Parathyroid adenoma (tissue), 2 donors: ENCODE results near the gene PDS5B.
A peak's percentile ranks its signal among the peaks of the same experiment; 100 is the strongest.
"Not testable (repeated sequence)": the region's sequence is repeated elsewhere in the genome, so short reads cannot be mapped to it uniquely, and the experiment has no call there.

ENCODE experiments used
- H2AFZ ChIP-seq: fragments of 300-600 bp; sonication (generic); one replicate; pipeline ENCODE4 v1.7.0; 2017; ENCODE audit warnings: antibody characterized with exemption, mild to moderate bottlenecking
- H3K27ac ChIP-seq: fragments of 300-600 bp; sonication (generic); one replicate; pipeline ENCODE4 v1.7.0; 2017
- H3K27me3 ChIP-seq: fragments of 300-600 bp; sonication (generic); one replicate; pipeline ENCODE4 v1.7.0; 2017; ENCODE audit warnings: low read length; ENCODE audit not compliant: control insufficient read depth, insufficient read depth
- H3K36me3 ChIP-seq: fragments of 300-600 bp; sonication (generic); one replicate; pipeline ENCODE4 v1.7.0; 2017; ENCODE audit warnings: low read length; ENCODE audit not compliant: control insufficient read depth, insufficient read depth
- H3K4me1 ChIP-seq: fragments of 300-600 bp; sonication (generic); one replicate; pipeline ENCODE4 v1.7.0; 2017; ENCODE audit warnings: control low read depth
- H3K4me2 ChIP-seq: fragments of 300-600 bp; sonication (generic); one replicate; pipeline ENCODE4 v1.7.0; 2017; ENCODE audit warnings: low read length
- H3K4me3 ChIP-seq: fragments of 300-600 bp; sonication (generic); one replicate; pipeline ENCODE4 v1.7.0; 2017; ENCODE audit warnings: low read depth, low read length
- H3K79me2 ChIP-seq: fragments of 300-600 bp; sonication (generic); one replicate; pipeline ENCODE4 v1.7.0; 2017; ENCODE audit warnings: control low read depth
- H3K9ac ChIP-seq: fragments of 300-600 bp; sonication (generic); one replicate; pipeline ENCODE4 v1.7.0; 2017; ENCODE audit warnings: mild to moderate bottlenecking
- H3K9me3 ChIP-seq: fragments of 300-600 bp; sonication (generic); one replicate; pipeline ENCODE4 v1.7.0; 2017; ENCODE audit warnings: low read length; ENCODE audit not compliant: control insufficient read depth
- CTCF ChIP-seq: fragments of 300-600 bp; sonication (generic); IDR thresholded peaks from one replicate; pipeline ENCODE4 v1.7.0; 2017; ENCODE audit warnings: antibody characterized with exemption, mild to moderate bottlenecking
- donor health status: primary hyperparathyroidism.

The PDS5B gene

DNA sequence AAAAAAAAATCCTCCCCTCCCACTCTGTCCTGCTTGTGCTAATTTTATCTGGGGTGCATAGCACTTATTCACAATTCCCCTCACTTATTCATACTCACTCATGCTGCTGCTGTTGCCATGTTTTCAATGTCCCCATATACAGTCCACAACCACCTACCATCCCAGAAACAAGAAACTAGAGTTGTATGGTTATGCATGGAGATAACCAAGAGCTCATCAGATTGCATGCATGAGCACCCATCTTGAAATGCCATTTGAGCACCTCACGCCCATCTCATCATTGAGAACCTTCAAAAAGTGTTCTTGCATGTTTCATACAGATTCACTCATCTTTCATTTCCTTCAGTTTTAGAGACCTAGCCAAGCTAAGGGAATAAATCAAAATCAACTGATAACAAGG is 32.5 kb upstream of the PDS5B start:
- Histone ChIP-seq H3K36me3 (no peaks in the 10 kb centered on the region), H3K4me2 (no peak overlapping the region), H3K9ac (no peak overlapping the region), H3K4me1 (no peaks in the 10 kb centered on the region), H3K27me3 (no peaks in the 10 kb centered on the region), H2AFZ (no peak overlapping the region), H3K27ac (no peak overlapping the region), H3K79me2 (no peaks in the 10 kb centered on the region), H3K9me3 (no peaks in the 10 kb centered on the region), H3K4me3 (no peak overlapping the region)
- no peak for TF ChIP-seq CTCF

DNA sequence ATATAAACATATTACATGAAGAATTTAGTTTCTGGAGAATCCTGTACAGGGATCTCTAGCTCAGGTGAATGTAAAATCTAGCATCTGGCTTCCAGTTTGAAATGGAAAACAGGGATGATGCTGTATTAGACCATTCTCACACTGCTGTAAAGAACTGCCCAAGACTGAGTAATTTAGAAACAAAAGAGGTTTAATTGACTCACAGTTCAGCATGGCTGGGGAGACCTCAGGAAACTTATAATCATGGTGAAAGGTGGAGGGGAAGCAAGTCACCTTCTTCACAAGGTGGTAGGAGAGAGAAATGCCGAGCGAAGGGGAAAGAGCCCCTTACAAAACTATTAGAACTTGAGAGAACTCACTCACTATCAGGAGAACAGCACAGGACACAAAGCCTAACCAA is 30.6 kb upstream of the PDS5B start:
- Histone ChIP-seq H3K4me2 (no peak overlapping the region), H3K9me3 (no peaks in the 10 kb centered on the region), H3K36me3 (no peaks in the 10 kb centered on the region), H3K9ac (no peak overlapping the region), H2AFZ (no peak overlapping the region), H3K27ac (no peak overlapping the region), H3K79me2 (no peaks in the 10 kb centered on the region), H3K27me3 (no peaks in the 10 kb centered on the region), H3K4me1 (no peaks in the 10 kb centered on the region), H3K4me3 (no peak overlapping the region)
- no peak for TF ChIP-seq CTCF

DNA sequence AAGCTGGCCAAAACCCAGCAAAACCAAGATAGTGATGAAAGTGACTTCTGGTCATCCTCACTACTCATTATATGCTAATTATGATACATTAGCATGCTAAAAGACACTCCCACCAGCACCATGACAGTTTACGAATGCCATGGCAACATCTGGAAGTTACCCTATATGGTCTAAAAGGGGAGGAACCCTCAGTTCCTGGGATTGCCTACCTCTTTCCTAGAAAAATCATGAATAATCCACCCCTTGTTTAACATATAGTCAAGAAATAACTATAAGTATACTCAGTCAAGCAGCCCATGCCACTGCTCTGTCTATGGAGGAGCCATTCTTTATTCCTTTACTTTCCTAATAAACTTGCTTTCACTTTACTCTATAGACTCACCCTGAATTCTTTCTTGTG is 25.4 kb upstream of the PDS5B start:
- not testable (repeated sequence) for H3K4me1 ChIP-seq, H3K4me3 ChIP-seq, H3K27me3 ChIP-seq, H3K4me2 ChIP-seq, H3K79me2 ChIP-seq, H3K9me3 ChIP-seq, H3K36me3 ChIP-seq, H3K27ac ChIP-seq, H2AFZ ChIP-seq, H3K9ac ChIP-seq

DNA sequence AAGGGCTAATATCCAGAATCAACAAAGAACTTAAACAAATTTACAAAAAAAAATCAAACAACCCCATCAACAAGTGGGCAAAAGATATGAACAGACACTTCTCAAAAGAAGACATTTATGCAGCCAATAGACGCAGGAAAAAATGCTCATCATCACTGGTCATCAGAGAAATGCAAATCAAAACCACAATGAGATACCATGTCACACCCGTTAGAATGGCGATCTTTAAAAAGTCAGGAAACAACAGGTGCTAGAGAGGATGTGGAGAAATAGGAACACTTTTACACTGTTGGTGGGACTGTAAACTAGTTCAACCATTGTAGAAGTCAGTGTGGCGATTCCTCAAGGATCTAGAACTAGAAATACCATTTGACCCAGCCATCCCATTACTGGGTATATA is 10.6 kb upstream of the PDS5B start:
- H3K4me3 ChIP-seq, H3K9me3 ChIP-seq, H3K27ac ChIP-seq, H2AFZ ChIP-seq, H3K9ac ChIP-seq, H3K36me3 ChIP-seq, H3K79me2 ChIP-seq, H3K27me3 ChIP-seq, H3K4me2 ChIP-seq, H3K4me1 ChIP-seq: not testable (repeated sequence)

- Histone ChIP-seq H3K9me3 (no peaks in the 10 kb centered on the region), H3K9ac (no peak overlapping the region), H3K27me3 (no peaks in the 10 kb centered on the region), H3K27ac (no peak overlapping the region), H2AFZ (no peak overlapping the region), H3K79me2 (no peaks in the 10 kb centered on the region), H3K4me1 (no peaks in the 10 kb centered on the region), H3K4me3 (no peak overlapping the region), H3K4me2 (no peak overlapping the region), H3K36me3 (no peaks in the 10 kb centered on the region)
- TF ChIP-seq CTCF, result no peak
Observed at GRCh38 chr13:32577032-32577431, 9.2 kb upstream of the PDS5B start.

DNA sequence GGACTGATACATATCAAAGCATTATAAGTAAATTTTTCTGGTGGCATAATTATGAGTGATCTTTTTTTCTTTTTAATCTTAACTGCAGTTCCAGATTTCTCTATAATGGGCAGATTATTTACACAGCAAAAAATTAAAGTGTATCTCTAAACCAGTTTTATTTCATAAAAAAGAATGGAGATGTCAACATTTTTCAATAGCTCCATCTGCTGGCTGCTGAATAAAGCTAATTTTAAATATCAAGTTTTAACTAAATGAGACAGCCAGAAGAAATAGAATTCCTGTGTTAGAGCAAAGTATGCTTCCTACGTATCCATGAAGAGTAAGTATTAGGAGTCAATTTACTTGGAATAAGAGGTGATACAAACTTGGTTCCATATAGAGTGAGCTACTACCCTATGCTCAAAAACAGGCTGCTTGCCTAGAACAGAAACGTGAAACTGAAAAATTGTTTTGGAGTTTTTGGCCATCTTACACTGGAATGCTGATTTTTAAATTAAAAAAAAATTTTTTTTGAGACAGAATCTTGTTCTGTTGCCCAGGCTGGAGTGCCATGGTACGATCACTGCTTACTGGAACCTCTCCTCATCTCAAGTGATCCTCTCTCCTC is 5.0 kb upstream of the PDS5B start:
- Histone ChIP-seq H3K27me3 (no peaks in the 10 kb centered on the region), H3K4me2 (no peak overlapping the region), H3K27ac (no peak overlapping the region), H3K36me3 (no peaks in the 10 kb centered on the region), H3K4me1 (no peaks in the 10 kb centered on the region), H3K4me3 (no peak overlapping the region), H3K9ac (no peak overlapping the region), H2AFZ (no peak overlapping the region), H3K79me2 (no peaks in the 10 kb centered on the region), H3K9me3 (no peaks in the 10 kb centered on the region)
- peak; percentile 28 for TF ChIP-seq CTCF
